H1 (cell line): ENCODE measurements around the gene SIRT5. TPM values are rescaled to one million over a fixed set of nuclear protein-coding genes. Genes with fewer than 3 reads are reported as not detected.

ENCODE experiments used
- CTCF ChIP-seq, 3 experiments: IDR thresholded peaks; 1 replicate in 2 of 3; 2 replicates in 1 of 3; pipeline versions ENCODE4 v1.5.1 to v1.6.1; 2011; ENCODE audit warnings: low read length in 3 of 3, mild to moderate bottlenecking in 3 of 3, inconsistent platforms in 2 of 3, low read depth in 1 of 3, moderate library complexity in 1 of 3; ENCODE audit not compliant: insufficient read depth in 1 of 3; ENCODE audit errors: control extremely low read depth in 1 of 3
- polyA plus RNA-seq, 7 experiments: library from polyadenylated mRNA; depleted of rRNA in 3 of 7; stranded (reverse) in 5 of 7; unstranded in 2 of 7; fragments of >200 nt in 5 of 7; fragments of 200-250 nt in 2 of 7; gene quantifications; 1 replicate in 5 of 7; 2 replicates in 1 of 7; 4 replicates in 1 of 7; pipeline versions ENCODE4 v1.2.1 to v1.2.3, GENCODE V29; 2011 to 2013; ENCODE audit warnings: missing spikeins in 2 of 7, mixed read lengths in 2 of 7
- total RNA-seq: library from RNA; stranded (reverse); fragmentation: NEBNext Ultra II Directional; extraction: Animal tissue kit (Norgen Biotek cat#: 25700); gene quantifications from 2 replicates; pipeline ENCODE4 v1.2.1, GENCODE V29; 2021
- TF ChIP-seq, protein P1 (sequence below): IDR thresholded peaks from 2 replicates; pipeline ENCODE4 v1.6.1; 2012; ENCODE audit warnings: inconsistent platforms

The SIRT5 gene
- total and polyA plus RNA-seq, 2 of the 8 experiments (the other 6 are each of a cell fraction or from before 2014, with no cell fraction given) = 7.4 to 14.7 TPM

GRCh38 chr6:13524801-13525508 is 49.4 kb upstream of the SIRT5 start (continued):
- no peak for TF ChIP-seq CTCF (IDR thresholded peaks at IDR 0.05; ENCODE audit: control extremely low read depth in 1 of 3, insufficient read depth in 1 of 3, low read depth in 1 of 3, low read length in 3 of 3)
- TF ChIP-seq, protein P1, sequence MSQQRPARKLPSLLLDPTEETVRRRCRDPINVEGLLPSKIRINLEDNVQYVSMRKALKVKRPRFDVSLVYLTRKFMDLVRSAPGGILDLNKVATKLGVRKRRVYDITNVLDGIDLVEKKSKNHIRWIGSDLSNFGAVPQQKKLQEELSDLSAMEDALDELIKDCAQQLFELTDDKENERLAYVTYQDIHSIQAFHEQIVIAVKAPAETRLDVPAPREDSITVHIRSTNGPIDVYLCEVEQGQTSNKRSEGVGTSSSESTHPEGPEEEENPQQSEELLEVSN = no peak
